BJ (cell line): Measurements from ENCODE around the gene PEDS1. TPM values are rescaled to one million over a fixed set of nuclear protein-coding genes. Genes with fewer than 3 reads are reported as not detected.

Experiments used
- CTCF ChIA-PET: fragments of 350-600 bp; formaldehyde crosslinking; extraction: SDS; loops from one replicate; lab custom pipeline; 2021; ENCODE audit warnings: antibody characterized with exemption, inconsistent platforms; lab: Yijun Ruan, JAX
- POLR2A ChIA-PET: fragments of 300-600 bp; sonication (Branson Sonifier 250); formaldehyde crosslinking; extraction: SDS; loops from one replicate; lab custom pipeline; 2021; ENCODE audit warnings: antibody characterized with exemption; lab: Charles Lee
- DNase-seq: peaks from one replicate; pipeline ENCODE4 v3.0.0-alpha.2; 2011; ENCODE audit warnings: low read depth
- H3K27me3 ChIP-seq: 2 replicates; pipeline ENCODE4 v1.6.0; 2011; ENCODE audit warnings: low read length; ENCODE audit not compliant: control insufficient read depth, insufficient read depth
- H3K36me3 ChIP-seq: 2 replicates; pipeline ENCODE4 v1.5.1; 2011; ENCODE audit warnings: low read length; ENCODE audit not compliant: control insufficient read depth, insufficient read depth
- H3K4me3 ChIP-seq: 2 replicates; pipeline ENCODE4 v1.5.1; 2011; ENCODE audit warnings: low read depth, mild to moderate bottlenecking, control low read depth, low read length
- polyA plus RNA-seq: library from polyadenylated mRNA; depleted of rRNA; stranded (reverse); fragments of >200 nt; gene quantifications from 2 replicates; pipeline ENCODE4 v1.2.3, GENCODE V29; 2011
- TF ChIP-seq, protein P1 (sequence below): IDR thresholded peaks from 2 replicates; pipeline ENCODE4 v1.5.1; 2011; ENCODE audit warnings: low read depth, mild to moderate bottlenecking, control low read depth, inconsistent platforms, low read length, moderate library complexity; ENCODE audit not compliant: insufficient read depth

Gene PEDS1
- polyA plus RNA-seq, 1 experiment = 52.3 TPM

DNA sequence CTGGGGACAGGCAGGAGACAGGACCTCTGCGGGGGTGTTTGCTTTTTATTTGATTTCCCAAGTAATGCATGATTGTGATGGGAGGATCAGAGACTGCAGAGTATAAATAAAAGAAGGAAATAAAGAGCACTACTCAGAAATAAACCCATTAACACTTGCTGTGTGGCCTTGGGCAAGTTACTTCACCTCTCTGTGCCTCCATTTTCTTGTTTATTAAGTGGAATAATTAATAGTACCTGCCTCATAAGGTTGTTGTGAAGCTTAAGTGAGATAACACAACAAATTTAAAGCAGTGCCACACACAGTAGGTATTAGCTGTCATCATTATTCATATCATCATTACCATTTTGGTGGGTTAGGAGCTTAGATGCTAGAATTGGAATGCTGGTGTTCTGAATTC is 45.2 kb upstream of the PEDS1 start:
- Histone ChIP-seq H3K4me3 (no peak overlapping the region), H3K36me3 (peaks cover 16% of the 10 kb centered on the region), H3K27me3 (no peaks in the 10 kb centered on the region)
- POLR2A ChIA-PET = interaction anchor here (0.7 kb wide), 1 partner anchor 383 kb away, joined by 7 read pairs; no protein-coding TSS in a partner anchor
- DNase-seq = no peak
- CTCF ChIA-PET = no interaction called here
- TF ChIP-seq, protein P1, sequence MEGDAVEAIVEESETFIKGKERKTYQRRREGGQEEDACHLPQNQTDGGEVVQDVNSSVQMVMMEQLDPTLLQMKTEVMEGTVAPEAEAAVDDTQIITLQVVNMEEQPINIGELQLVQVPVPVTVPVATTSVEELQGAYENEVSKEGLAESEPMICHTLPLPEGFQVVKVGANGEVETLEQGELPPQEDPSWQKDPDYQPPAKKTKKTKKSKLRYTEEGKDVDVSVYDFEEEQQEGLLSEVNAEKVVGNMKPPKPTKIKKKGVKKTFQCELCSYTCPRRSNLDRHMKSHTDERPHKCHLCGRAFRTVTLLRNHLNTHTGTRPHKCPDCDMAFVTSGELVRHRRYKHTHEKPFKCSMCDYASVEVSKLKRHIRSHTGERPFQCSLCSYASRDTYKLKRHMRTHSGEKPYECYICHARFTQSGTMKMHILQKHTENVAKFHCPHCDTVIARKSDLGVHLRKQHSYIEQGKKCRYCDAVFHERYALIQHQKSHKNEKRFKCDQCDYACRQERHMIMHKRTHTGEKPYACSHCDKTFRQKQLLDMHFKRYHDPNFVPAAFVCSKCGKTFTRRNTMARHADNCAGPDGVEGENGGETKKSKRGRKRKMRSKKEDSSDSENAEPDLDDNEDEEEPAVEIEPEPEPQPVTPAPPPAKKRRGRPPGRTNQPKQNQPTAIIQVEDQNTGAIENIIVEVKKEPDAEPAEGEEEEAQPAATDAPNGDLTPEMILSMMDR = no peak

DNA sequence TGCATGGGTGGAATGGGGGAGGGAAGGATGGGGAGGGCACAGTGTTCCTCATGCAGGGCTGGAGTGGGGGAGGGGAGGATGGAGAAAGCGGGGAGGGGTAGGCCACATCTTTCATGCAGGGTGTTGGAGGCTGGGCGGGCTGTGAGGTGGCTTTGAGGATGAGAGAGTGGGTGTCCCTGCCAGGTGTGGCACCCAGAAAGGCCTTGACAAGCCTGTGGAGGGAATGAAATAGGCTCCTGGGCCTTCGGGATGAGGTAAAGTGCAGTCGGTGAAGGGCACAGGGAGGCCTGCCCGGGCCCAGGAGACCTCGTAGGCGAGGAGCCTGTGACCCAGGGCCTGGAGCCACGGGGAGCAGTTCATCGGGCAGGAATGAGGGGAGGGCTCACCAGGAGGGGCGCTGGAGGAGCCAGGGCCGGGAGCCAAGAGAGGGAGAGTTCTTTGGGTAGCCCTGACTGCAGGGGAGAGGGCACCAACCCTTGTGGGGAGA is 44.7 kb upstream of the PEDS1 start:
- DNase-seq = no peak
- H3K4me3 ChIP-seq = no peak overlapping the region
- POLR2A ChIA-PET = no interaction called here
- no peaks in the 10 kb centered on the region for H3K27me3 ChIP-seq
- TF ChIP-seq, protein P1 = 0 out of 2 replicates have a peak, but pooled peaks have one; percentile 3
- CTCF ChIA-PET = no interaction called here
- peaks cover 19% of the 10 kb centered on the region for H3K36me3 ChIP-seq

DNA sequence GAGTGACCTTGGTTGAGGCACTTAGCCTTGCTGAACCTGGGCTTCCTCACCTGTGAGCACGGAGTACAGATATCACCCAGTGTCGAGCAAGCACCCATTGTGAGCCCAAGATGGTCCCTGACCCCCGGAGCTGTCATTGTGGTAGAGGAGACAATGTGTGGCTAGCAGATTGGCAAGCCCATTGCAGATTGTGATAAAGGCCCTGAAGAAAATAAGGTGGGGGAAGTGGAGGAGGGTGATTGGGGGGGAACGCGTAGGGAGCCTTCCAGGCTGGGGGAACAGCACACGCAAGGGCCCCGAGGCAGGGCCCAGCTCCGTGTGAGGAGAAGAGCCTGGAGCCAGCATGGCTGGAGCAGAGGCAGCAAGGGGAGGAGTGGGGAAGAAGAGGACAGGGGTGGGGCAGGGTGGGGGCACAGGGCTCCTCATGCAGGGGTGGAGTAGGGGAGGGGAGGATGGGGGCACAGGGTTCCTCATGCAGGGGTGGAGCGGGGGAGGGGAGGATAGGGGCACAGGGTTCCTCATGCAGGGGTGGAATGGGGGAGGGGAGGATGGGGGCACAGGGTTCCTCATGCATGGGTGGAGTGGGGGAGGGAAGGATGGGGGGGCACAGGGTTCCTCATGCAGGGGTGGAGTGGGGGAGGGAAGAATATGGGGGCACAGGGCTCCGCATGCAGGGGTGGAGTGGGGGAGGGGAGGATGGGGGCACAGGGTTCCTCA is 44.1 kb upstream of the PEDS1 start:
- ChIA-PET CTCF (interaction anchor here (0.5 to 0.9 kb wide), 3 partner anchors 91 to 390 kb away, joined by 3 to 5 read pairs (median 4); no protein-coding TSS in a partner anchor), POLR2A (interaction anchor here (0.6 kb wide), 1 partner anchor 219 kb away, joined by 10 read pairs; no protein-coding TSS in a partner anchor)
- Histone ChIP-seq H3K27me3 (no peaks in the 10 kb centered on the region), H3K36me3 (peaks cover 22% of the 10 kb centered on the region), H3K4me3 (no peak overlapping the region)
- no peak for DNase-seq
- TF ChIP-seq, protein P1 = no peak

DNA sequence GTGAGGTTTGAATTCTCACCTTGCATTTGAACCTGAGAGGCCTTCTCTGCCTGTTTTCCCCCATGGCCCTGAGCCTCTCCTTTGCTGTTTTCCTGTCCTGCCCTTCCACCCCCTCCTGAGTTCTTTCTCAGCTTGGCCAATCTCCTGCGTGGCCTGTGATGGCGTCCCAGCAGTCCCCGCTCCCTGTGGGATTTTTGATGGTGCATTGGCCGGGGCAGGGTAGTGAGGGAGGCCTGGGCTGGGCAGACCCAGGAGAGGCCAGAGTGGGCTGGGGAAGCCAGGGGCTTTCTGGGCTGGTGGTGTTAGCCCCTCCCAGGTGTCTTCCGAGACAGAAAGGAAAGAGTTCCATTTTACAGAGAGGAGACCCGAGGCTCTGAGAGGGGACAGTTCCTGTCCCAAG is 43.4 kb upstream of the PEDS1 start:
- H3K4me3 ChIP-seq = no peak overlapping the region
- no peaks in the 10 kb centered on the region for H3K27me3 ChIP-seq
- H3K36me3 ChIP-seq = peaks cover 22% of the 10 kb centered on the region
- TF ChIP-seq, protein P1 = no peak
- CTCF ChIA-PET = interaction anchor here (0.5 to 0.9 kb wide), 3 partner anchors 92 to 391 kb away, joined by 3 to 5 read pairs (median 4); no protein-coding TSS in a partner anchor
- DNase-seq = no peak
- POLR2A ChIA-PET = interaction anchor here (0.6 kb wide), 1 partner anchor 219 kb away, joined by 10 read pairs; no protein-coding TSS in a partner anchor

DNA sequence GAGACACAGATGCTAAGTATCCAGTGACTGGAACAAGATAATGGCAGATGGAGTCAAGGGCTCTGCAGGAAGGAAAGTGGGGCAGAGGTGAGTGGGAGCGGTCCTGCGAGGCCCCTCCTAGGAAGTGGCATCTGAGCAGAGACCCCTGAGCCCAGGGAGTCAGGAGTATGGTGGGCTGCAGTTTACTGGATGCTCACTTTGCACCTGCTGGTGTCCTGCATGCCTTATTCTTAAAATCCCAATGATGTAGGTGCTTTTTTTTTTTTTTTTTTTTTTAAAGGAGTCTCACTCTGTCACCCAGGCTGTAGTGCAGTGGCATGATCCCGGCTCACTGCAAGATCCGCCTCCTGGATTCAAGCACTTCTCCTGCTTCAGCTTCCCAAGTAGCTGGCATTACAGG is 42.7 kb upstream of the PEDS1 start:
- TF ChIP-seq, protein P1 = no peak
- no peak overlapping the region for H3K4me3 ChIP-seq
- H3K27me3 ChIP-seq = no peaks in the 10 kb centered on the region
- H3K36me3 ChIP-seq = peaks cover 24% of the 10 kb centered on the region
- ChIA-PET CTCF (no interaction called here), POLR2A (no interaction called here)
- no peak for DNase-seq
